Stimulated activated memory B cell treated with anti-CD40 and anti-IgM and Interleukin-4, amounts not matched to agents 10 μg/mL and 1 μg/mL and 100 μg/mL, for 72 hours (primary cell): Measurements from ENCODE around the gene HIP1R.
"Not testable (repeated sequence)": the region's sequence is repeated elsewhere in the genome, so short reads cannot be mapped to it uniquely, and the experiment has no call there.

ENCODE experiments used
- ATAC-seq: fragments of 150-1000 bp; cut with Tn5 transposase; 2 replicates; pipeline ENCODE4 v1.10.0; 2021
- H3K27ac Mint-ChIP-seq: one replicate; pipeline ENCODE4 v1.8.0; 2022; ENCODE audit warnings: mild to moderate bottlenecking, mixed read lengths
- H3K27me3 Mint-ChIP-seq: one replicate; pipeline ENCODE4 v1.8.0; 2022; ENCODE audit warnings: mixed read lengths
- H3K36me3 Mint-ChIP-seq: one replicate; pipeline ENCODE4 v1.8.0; 2022; ENCODE audit warnings: mixed read lengths
- H3K4me1 Mint-ChIP-seq: one replicate; pipeline ENCODE4 v1.8.0; 2022; ENCODE audit warnings: mixed read lengths
- H3K4me3 Mint-ChIP-seq: one replicate; pipeline ENCODE4 v1.8.0; 2022; ENCODE audit warnings: mild to moderate bottlenecking, moderate library complexity, mixed read lengths
- H3K9me3 Mint-ChIP-seq: one replicate; pipeline ENCODE4 v1.8.0; 2022; ENCODE audit warnings: mixed read lengths

Gene HIP1R

GRCh38 chr12:122834921-122835749 is at the start of gene HIP1R:
TSS of gene HIP1R (plus strand) at chr12:122835457. CDS start at chr12:122835551, 94 bp downstream.
- ATAC-seq, result peak; percentile 77
- peak within 1 kb of the TSS; percentile 99 for H3K4me3 Mint-ChIP-seq
- H3K36me3 Mint-ChIP-seq, result peaks cover 30% of the 10 kb centered on the region
- no peaks in the 10 kb centered on the region for H3K9me3 Mint-ChIP-seq
- H3K27ac Mint-ChIP-seq, result peak within 1 kb of the TSS; percentile 96
- H3K4me1 Mint-ChIP-seq, result peaks cover 49% of the 10 kb centered on the region
- H3K27me3 Mint-ChIP-seq, result no peaks in the 10 kb centered on the region

GRCh38 chr12:122785503-122785902 is 49.8 kb upstream of the HIP1R start:
- Mint-ChIP-seq H3K4me3 (no peak overlapping the region), H3K4me1 (no peaks in the 10 kb centered on the region), H3K36me3 (no peaks in the 10 kb centered on the region), H3K9me3 (no peaks in the 10 kb centered on the region), H3K27me3 (no peaks in the 10 kb centered on the region), H3K27ac (no peak overlapping the region)
- ATAC-seq, result peak; percentile 53

GRCh38 chr12:122788387-122788786 is 46.9 kb upstream of the HIP1R start:
- no peaks in the 10 kb centered on the region for H3K9me3 Mint-ChIP-seq
- no peak overlapping the region for H3K4me3 Mint-ChIP-seq
- no peak overlapping the region for H3K27ac Mint-ChIP-seq
- H3K36me3 Mint-ChIP-seq, result no peaks in the 10 kb centered on the region
- ATAC-seq, result no peak
- no peaks in the 10 kb centered on the region for H3K4me1 Mint-ChIP-seq
- H3K27me3 Mint-ChIP-seq, result no peaks in the 10 kb centered on the region

- Mint-ChIP-seq H3K9me3 (no peaks in the 10 kb centered on the region), H3K27me3 (no peaks in the 10 kb centered on the region), H3K4me3 (no peak overlapping the region), H3K27ac (no peak overlapping the region), H3K4me1 (peaks cover 5% of the 10 kb centered on the region), H3K36me3 (no peaks in the 10 kb centered on the region)
- ATAC-seq, result no peak
Measured at GRCh38 chr12:122789637-122790036, 45.6 kb upstream of the HIP1R start.

- Mint-ChIP-seq H3K9me3 (no peaks in the 10 kb centered on the region), H3K36me3 (no peaks in the 10 kb centered on the region), H3K4me1 (peaks cover 5% of the 10 kb centered on the region), H3K27me3 (no peaks in the 10 kb centered on the region), H3K4me3 (no peak overlapping the region), H3K27ac (no peak overlapping the region)
- ATAC-seq, result no peak
Measured at GRCh38 chr12:122790393-122791075, 44.7 kb upstream of the HIP1R start.

- peaks cover 5% of the 10 kb centered on the region for H3K4me1 Mint-ChIP-seq
- H3K36me3 Mint-ChIP-seq, result no peaks in the 10 kb centered on the region
- no peak overlapping the region for H3K4me3 Mint-ChIP-seq
- no peak for ATAC-seq
- no peak overlapping the region for H3K27ac Mint-ChIP-seq
- no peaks in the 10 kb centered on the region for H3K27me3 Mint-ChIP-seq
- H3K9me3 Mint-ChIP-seq, result no peaks in the 10 kb centered on the region
Measured at GRCh38 chr12:122793685-122794106, 41.6 kb upstream of the HIP1R start.

- no peak overlapping the region for H3K27ac Mint-ChIP-seq
- H3K4me1 Mint-ChIP-seq, result peaks cover 5% of the 10 kb centered on the region
- no peaks in the 10 kb centered on the region for H3K27me3 Mint-ChIP-seq
- no peak overlapping the region for H3K4me3 Mint-ChIP-seq
- ATAC-seq, result no peak
- H3K9me3 Mint-ChIP-seq, result no peaks in the 10 kb centered on the region
- no peaks in the 10 kb centered on the region for H3K36me3 Mint-ChIP-seq
Measured at GRCh38 chr12:122795807-122796206, 39.5 kb upstream of the HIP1R start.

GRCh38 chr12:122799641-122800243 is 35.5 kb upstream of the HIP1R start:
- Mint-ChIP-seq H3K4me1 (no peaks in the 10 kb centered on the region), H3K27me3 (no peaks in the 10 kb centered on the region), H3K36me3 (no peaks in the 10 kb centered on the region), H3K27ac (no peak overlapping the region), H3K9me3 (no peaks in the 10 kb centered on the region), H3K4me3 (no peak overlapping the region)
- ATAC-seq, result no peak

- H3K4me1 Mint-ChIP-seq, result peaks cover 4% of the 10 kb centered on the region
- ATAC-seq, result no peak
- H3K4me3 Mint-ChIP-seq, result no peak overlapping the region
- no peaks in the 10 kb centered on the region for H3K9me3 Mint-ChIP-seq
- H3K36me3 Mint-ChIP-seq, result no peaks in the 10 kb centered on the region
- H3K27ac Mint-ChIP-seq, result no peak overlapping the region
- no peaks in the 10 kb centered on the region for H3K27me3 Mint-ChIP-seq
Measured at GRCh38 chr12:122803937-122804336, 31.3 kb upstream of the HIP1R start.

GRCh38 chr12:122804957-122805356 is 30.3 kb upstream of the HIP1R start:
- ATAC-seq, H3K27me3 Mint-ChIP-seq, H3K4me1 Mint-ChIP-seq, H3K36me3 Mint-ChIP-seq, H3K9me3 Mint-ChIP-seq, H3K27ac Mint-ChIP-seq, H3K4me3 Mint-ChIP-seq: not testable (repeated sequence)

GRCh38 chr12:122807651-122808050 is 27.6 kb upstream of the HIP1R start:
- H3K9me3 Mint-ChIP-seq, result no peaks in the 10 kb centered on the region
- no peaks in the 10 kb centered on the region for H3K27me3 Mint-ChIP-seq
- peaks cover 17% of the 10 kb centered on the region for H3K4me1 Mint-ChIP-seq
- H3K36me3 Mint-ChIP-seq, result no peaks in the 10 kb centered on the region
- H3K4me3 Mint-ChIP-seq, result no peak overlapping the region
- no peak for ATAC-seq
- H3K27ac Mint-ChIP-seq, result no peak overlapping the region

GRCh38 chr12:122811777-122812176 is 23.5 kb upstream of the HIP1R start:
- no peaks in the 10 kb centered on the region for H3K27me3 Mint-ChIP-seq
- peaks cover 50% of the 10 kb centered on the region for H3K4me1 Mint-ChIP-seq
- no peak for ATAC-seq
- H3K36me3 Mint-ChIP-seq, result no peaks in the 10 kb centered on the region
- H3K9me3 Mint-ChIP-seq, result no peaks in the 10 kb centered on the region
- peak overlapping the region; percentile 87 for H3K27ac Mint-ChIP-seq
- no peak overlapping the region for H3K4me3 Mint-ChIP-seq

GRCh38 chr12:122813310-122813713 is 21.9 kb upstream of the HIP1R start:
- Mint-ChIP-seq H3K9me3 (no peaks in the 10 kb centered on the region), H3K27me3 (no peaks in the 10 kb centered on the region), H3K36me3 (no peaks in the 10 kb centered on the region), H3K4me1 (peaks cover 50% of the 10 kb centered on the region), H3K27ac (peak overlapping the region; percentile 87), H3K4me3 (peak overlapping the region; percentile 69)
- peak; percentile 98 for ATAC-seq

GRCh38 chr12:122819209-122819785 is 16.0 kb upstream of the HIP1R start:
- H3K4me1 Mint-ChIP-seq, result peaks cover 58% of the 10 kb centered on the region
- H3K36me3 Mint-ChIP-seq, result no peaks in the 10 kb centered on the region
- H3K27ac Mint-ChIP-seq, result peak overlapping the region; percentile 81
- H3K27me3 Mint-ChIP-seq, result no peaks in the 10 kb centered on the region
- no peak overlapping the region for H3K4me3 Mint-ChIP-seq
- no peaks in the 10 kb centered on the region for H3K9me3 Mint-ChIP-seq
- ATAC-seq, result no peak

- ATAC-seq, result no peak
- Mint-ChIP-seq H3K9me3 (no peaks in the 10 kb centered on the region), H3K4me1 (peaks cover 51% of the 10 kb centered on the region)
Measured at GRCh38 chr12:122820138-122820537, 15.1 kb upstream of the HIP1R start.

More at GRCh38 chr12:122820138-122820537, 15.1 kb upstream of the HIP1R start:
- no peak overlapping the region for H3K4me3 Mint-ChIP-seq
- peak overlapping the region; percentile 81 for H3K27ac Mint-ChIP-seq
- no peaks in the 10 kb centered on the region for H3K36me3 Mint-ChIP-seq
- H3K27me3 Mint-ChIP-seq, result no peaks in the 10 kb centered on the region
